GM12864 (cell line): Measurements from ENCODE around the gene CEP72.

ENCODE experiments used
- DNase-seq: peaks from one replicate; pipeline ENCODE4 v3.0.0-alpha.2; 2011; ENCODE audit warnings: low read depth
- H3K4me3 ChIP-seq: 2 replicates; pipeline ENCODE4 v1.5.1; 2011; ENCODE audit warnings: mild to moderate bottlenecking, low read depth, low read length, control low read depth
- TF ChIP-seq, protein P1 (sequence below): IDR thresholded peaks from 2 replicates; pipeline ENCODE4 v1.5.1; 2011; ENCODE audit warnings: low read depth, mild to moderate bottlenecking, moderate library complexity, low read length, control low read depth, inconsistent platforms; ENCODE audit errors: missing control alignments

CEP72 gene

DNA sequence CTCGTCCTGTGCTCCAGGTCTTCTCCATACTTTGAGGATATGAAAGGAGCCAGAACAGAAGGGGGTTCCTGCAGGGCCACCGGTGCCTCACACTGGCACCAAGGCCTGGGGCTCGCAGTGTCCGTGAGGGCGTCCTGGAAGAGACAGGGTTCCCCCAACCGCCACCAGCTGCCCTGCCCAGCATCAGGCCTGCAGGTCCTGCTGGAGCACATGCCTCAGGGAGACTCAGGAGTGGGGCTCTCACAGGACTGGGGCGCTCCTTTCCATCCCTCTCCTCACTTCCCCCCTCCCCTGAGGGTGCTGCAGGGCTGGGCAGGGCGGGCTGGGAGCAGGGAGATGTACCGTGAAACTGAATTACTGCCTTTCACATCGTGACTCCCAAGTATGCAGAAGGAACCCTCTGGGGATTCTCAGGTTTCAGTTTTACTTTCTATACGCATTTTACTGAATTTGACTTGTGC is 31.7 kb downstream of the CEP72 start:
- no peak overlapping the region; the same call in 1 of the 2 replicates for H3K4me3 ChIP-seq
- TF ChIP-seq, protein P1, sequence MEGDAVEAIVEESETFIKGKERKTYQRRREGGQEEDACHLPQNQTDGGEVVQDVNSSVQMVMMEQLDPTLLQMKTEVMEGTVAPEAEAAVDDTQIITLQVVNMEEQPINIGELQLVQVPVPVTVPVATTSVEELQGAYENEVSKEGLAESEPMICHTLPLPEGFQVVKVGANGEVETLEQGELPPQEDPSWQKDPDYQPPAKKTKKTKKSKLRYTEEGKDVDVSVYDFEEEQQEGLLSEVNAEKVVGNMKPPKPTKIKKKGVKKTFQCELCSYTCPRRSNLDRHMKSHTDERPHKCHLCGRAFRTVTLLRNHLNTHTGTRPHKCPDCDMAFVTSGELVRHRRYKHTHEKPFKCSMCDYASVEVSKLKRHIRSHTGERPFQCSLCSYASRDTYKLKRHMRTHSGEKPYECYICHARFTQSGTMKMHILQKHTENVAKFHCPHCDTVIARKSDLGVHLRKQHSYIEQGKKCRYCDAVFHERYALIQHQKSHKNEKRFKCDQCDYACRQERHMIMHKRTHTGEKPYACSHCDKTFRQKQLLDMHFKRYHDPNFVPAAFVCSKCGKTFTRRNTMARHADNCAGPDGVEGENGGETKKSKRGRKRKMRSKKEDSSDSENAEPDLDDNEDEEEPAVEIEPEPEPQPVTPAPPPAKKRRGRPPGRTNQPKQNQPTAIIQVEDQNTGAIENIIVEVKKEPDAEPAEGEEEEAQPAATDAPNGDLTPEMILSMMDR: no peak
- DNase-seq: peak; percentile 34

DNA sequence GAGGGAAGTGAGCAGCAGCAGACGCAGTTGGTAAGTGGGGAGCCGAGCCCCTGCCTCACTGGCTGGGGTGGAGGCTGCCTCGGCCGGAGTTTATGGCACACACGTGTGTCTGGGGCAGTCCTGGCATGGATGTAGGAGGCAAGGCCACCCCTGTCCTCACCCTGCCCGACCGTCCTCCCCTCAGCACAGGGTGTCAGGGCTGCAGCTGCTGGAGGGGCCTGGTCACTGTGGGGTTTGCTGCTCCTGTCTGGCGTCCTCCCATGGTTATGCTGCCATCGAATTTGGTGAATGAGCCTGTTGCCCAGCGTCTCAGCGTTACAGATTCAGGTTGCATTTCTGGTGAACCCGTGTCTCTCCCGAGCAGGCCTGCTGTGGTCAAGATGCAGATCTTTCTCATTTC is 32.4 kb downstream of the CEP72 start:
- no peak overlapping the region for H3K4me3 ChIP-seq
- TF ChIP-seq, protein P1: no peak
- no peak for DNase-seq

DNA sequence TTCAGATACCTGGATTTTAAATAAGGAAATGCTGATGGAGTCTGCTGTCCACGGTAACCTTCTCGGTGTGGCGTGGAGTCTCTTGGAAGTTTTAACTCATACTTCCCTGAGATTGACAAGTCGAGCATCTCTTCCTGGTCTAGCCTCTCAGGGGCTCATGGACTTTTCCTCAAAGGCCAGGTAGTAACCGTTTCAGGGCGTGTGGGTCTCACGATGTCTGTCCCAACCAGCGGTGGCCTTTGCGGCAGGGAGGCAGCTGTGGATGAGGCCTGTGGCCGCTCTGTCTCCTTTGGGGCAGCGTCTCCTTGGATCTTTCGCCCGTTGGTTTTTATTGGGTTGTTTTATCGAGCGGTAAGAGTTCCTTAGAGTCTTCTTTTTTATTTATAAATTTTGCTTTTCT is 32.8 kb downstream of the CEP72 start:
- TF ChIP-seq, protein P1: no peak

DNA sequence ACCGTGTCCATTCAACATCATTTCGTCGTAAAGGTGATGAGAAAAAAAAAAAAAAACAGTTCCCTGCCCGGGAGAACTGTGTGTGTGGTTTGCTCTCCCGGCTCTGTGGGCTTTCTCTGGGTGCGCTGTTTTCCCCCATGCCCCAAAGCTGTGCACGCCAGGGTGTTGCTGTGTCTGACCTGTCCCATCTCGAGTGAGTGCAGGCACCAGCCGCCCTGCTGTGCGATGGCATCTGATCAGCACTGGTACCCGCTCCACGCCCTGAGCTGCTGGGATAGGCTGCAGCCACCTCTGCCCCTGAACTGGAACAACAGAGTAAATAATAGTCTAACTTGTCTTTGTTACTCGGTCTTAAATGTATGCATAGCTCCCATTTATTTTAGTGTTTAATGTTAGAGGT is 33.3 kb downstream of the CEP72 start:
- no peak for DNase-seq
- TF ChIP-seq, protein P1: no peak
- H3K4me3 ChIP-seq: no peak overlapping the region

More for the DNA sequence above, 32.8 kb downstream of the CEP72 start:
- DNase-seq: no peak
- H3K4me3 ChIP-seq: no peak overlapping the region

DNA sequence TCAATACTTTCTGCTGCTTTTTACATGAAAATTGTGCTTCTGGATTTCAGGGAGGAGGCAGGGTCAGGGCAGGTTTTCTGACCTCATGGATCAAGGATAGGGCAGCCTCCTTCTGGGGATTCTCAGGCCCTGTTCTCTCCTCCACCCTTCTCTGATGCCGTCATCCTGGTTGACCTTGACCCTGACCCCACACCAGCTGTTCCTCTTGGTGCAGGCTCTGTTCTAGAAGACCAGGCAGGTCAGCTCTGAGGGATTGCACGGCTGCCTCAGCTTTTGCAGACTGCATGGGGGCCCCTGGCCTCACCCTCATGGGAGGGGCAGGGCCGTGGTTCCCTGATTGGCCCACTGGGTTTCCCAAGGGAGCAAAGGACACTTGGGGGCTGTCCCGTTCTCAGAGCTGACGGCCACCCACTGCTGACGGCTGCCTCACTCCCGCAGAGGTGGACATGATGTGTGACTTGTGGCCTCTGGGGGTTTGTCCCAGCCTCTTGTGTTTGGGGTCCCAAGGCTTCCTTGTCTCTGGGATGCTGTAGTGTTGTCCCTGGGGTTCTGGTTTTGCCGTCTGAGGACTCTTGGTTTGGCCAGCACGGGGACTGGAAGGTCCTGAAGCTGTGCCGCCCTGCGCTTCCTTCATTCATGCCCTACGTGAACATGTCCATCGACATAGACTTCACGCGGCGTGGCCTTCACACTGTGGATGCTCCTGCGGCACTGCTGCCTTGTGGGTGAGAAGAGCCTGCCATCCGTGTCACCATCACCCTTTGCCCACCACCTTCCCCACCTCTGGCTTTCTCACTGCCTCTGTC is 34.5 kb downstream of the CEP72 start:
- no peak overlapping the region for H3K4me3 ChIP-seq
- TF ChIP-seq, protein P1: no peak
- no peak for DNase-seq

DNA sequence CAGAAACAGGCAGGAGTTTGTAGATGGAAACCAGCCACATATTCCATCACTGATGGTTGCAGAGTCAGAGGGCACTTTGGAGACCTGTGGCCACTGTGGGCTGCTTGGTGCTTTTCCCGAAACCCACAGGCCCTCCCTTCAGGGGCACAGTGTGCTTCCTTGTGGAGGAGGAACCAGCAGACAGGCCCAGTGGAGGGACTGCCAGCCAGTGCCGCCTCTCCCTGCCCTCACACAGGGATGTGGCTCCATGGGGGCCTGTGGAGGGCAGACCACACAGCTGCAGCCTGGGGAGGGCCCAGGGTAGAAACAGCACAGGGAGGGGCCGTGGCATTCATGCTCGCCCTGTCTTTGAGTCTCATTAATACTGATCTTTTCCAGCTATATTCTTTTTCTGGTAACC is 35.2 kb downstream of the CEP72 start:
- TF ChIP-seq, protein P1: no peak
- H3K4me3 ChIP-seq: no peak overlapping the region
- no peak for DNase-seq

DNA sequence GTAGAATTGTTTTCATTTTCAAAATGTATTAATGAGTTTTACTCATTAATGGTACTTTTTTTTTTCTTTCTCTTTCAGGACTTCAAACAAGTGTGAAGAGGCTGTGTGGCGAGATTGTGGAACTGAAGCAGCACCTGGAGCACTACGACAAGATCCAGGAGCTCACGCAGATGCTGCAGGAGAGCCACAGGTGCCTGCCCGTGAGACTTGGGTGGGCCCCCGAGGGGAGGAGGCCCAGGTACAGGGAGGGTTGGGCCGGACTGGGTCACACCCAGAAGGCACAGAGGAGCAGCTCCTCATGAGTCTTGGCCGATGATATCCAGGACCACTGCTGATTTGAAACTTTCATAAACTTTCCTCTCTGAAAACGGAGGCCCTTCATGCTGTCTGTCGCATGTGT is 35.6 kb downstream of the CEP72 start:
- no peak overlapping the region for H3K4me3 ChIP-seq
- DNase-seq: no peak
- TF ChIP-seq, protein P1: no peak
